ENCODE measurements around the gene LRP1B.
"Not testable (repeated sequence)": the region's sequence is repeated elsewhere in the genome, so short reads cannot be mapped to it uniquely, and the experiment has no call there.

The LRP1B gene

GRCh38 chr2:141871913-141872634 lies 258.7 kb downstream of the LRP1B start:
- no peak for DNase-seq

DNA sequence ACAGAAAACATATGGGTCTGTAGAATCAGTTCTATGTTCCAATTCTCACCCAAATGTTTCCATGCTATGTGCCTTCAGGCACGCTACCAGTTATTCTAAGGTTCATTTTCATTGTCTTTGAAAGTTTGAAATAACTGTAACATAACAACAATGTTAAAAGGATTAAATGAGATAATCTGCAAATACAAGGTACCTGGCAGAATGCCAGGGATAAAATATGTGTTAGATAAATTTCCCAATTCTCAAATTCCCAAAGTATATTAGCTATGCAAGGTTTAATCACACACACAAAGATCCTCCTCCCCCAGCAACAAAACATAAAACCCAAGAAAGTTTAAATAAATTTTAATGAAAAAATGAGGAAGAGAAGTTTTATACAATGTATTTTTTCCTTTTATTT lies 261.2 kb downstream of the LRP1B start:
- no peak for DNase-seq

DNA sequence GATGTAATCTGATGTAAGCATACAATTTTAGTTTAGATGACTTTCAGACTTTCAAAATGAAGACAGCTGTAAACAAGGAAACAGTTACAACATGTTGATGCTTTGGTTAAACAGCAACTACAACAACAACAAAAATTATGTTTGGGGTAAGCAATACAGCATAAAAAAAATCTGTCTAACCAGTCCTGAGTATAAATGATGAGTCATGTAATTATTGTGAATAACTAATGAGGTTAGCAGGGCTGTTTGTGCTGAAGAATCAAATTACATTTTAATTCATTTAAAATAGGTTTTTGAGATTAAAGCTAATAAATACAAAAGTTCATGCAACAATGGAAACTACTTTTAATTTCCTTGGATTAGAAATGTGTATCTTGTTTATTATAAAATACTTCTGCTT lies 266.9 kb downstream of the LRP1B start:
- no peak for DNase-seq

DNA sequence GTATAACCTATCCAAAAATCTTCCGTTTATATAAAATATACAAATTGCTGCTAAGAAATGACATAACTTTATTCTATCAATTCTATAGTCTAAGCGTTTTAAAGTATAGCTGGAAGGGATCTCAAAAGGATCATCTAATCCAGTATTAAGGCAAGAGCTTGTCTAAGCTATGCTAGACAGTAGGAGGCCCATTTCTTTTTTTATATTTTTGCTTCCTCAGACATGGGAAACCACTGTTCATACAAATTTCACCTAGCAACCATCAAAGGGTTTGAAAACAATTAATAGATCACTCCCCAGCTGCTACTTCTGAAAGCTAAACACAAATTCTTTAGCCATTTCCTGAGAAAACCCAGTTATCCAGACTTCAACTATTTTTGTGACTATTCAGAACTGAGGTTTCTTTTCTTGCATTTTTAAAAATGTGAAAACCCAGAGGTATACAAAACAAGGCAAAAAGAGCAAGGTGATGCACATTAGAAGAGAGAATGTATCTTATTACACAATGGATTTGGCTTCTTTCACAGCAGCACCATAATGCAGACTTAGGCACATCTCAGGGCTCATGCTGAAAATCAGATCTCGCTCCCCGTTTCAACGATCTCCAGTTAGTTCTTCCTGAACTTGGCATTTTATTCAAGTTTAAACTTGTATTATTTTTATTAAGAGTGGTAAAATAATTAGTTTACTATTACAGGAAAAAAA lies 274.4 kb downstream of the LRP1B start:
- DNase-seq: no peak

- no peak for DNase-seq
Observed at GRCh38 chr2:141848191-141848590, 282.6 kb downstream of the LRP1B start.

DNA sequence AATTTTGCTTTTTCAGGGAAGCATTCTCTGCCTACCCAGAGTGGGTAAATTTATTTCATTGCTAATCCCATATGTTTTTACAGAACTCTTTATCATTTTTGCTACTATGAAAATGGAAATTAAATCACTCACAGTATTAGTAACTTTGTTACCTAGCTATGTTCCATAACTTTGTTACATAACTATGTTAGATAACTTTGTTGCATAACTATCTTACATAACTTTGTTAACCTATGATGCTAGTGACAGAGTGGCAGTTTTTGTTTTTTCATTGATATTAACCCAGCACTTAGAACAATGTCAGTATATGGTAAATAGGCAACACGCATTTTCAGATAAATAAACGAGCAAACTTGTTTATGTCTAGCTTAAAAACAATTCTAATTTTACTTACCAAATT lies 286.6 kb downstream of the LRP1B start:
- no peak for DNase-seq

DNA sequence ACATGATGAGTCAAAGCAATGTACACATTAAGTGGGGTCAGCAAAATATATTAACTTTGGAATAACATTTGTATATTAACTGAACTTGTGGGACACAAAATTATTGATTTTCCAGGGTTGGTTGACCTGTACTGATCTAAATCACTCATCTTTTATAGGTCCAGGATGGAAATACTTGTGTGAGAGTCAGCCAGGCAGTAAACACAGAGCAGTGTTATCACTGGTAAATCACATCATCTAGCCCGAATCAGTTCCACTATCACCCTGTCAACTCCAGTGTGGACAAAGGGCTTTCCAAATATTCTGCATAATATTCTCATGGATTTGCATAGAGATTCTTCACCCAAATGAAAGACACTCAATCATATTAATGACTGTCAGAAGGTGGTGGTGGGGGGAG lies 295.7 kb downstream of the LRP1B start:
- no peak for DNase-seq

- no peak for DNase-seq
Observed at GRCh38 chr2:141828761-141829160, 302.1 kb downstream of the LRP1B start.

- DNase-seq: no peak
Observed at GRCh38 chr2:141824790-141825189, 306.0 kb downstream of the LRP1B start.

DNA sequence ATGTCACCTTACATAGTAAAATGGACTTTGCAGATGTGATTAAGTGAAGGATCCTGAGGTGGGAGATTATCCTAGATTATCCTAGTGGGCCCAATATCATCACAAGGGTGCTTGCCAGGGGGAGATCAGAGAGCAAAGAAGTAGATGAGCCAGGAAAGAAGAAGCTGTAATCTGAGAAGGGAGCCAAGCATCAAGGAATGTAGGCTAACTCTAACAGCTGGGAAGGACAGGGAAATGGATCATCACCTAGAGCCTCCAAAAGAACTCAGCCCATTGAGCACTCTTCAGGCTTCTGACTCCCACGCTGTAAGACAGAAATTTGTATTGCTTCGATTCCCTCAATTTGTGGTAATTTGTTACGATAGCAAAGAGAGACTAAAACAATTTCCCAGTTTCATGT lies 309.9 kb downstream of the LRP1B start:
- no peak for DNase-seq

DNA sequence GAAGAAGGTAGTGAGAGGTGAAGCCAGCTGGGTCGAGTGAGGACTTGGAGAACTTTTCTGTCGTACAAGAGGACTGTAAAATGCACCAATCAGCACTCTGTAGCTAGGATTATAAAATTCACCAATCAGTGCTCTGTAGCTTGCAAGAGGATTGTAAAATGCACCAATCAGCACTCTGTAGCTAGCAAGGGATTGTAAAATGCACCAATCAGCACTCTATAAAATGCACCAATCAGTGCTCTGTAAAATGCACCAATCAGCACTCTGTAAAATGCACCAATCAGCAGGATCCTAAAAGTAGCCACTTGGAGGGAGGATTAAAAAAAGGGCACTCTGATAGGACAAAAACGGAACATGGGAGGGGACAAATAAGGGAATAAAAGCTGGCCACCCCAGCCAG lies 315.5 kb downstream of the LRP1B start:
- not testable (repeated sequence) for DNase-seq

DNA sequence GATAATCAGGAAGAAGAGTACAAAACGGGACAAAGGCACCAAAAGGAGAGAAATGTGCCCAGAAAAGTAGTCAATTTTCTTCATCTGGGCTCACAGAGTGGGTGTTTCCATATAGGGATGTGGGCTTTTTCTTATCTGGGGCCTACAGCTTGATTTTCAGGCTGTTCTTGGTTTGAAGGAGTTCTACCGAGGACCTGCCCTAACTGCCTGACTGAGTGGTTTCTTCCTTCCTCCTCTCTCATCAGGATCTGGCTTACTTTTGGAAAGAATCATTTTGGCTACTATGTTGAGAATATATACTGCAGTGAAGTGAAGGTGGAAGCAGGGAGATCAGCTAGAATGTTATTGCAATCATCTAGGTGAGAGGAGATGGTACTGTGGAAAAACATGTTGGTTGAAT lies 316.7 kb downstream of the LRP1B start:
- no peak for DNase-seq

DNA sequence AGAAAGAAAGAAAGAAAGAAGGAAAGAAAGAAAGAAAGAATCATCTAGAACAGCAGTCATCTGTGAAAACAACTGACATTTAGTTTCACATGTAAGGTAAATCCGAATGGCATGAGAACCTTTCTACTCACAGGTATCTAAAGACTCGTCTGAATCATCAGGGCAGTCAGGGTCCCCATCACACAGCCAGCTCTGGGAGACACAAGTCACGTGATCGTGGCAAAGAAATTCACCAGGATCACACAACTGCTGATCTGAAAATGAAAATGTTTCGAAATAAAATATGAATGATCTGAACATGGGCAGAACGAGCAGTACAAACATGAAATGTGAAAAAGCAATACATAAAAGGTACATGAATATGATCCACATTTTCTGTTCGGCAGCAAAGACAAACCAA lies 320.7 kb downstream of the LRP1B start:
- no peak for DNase-seq

GRCh38 chr2:141806090-141806489 lies 324.7 kb downstream of the LRP1B start:
- DNase-seq: no peak

DNA sequence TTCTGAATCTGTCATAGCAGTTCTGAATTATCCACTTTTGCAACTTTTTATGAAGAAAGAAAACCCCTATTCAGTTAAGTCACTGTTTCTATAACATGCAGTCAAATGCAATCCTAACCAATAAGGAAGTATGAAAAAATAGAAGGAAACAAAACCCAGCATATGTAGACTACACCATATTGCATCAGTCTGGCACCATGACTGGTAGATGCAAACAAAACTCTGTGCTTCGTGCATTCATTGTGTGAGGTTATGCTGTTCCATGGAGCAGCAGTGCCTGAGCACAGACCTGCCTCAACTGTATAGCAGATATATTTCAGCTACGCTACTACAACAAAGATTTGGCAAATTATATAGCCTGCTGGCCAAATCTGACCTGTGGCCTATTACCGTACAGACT lies 325.5 kb downstream of the LRP1B start:
- no peak for DNase-seq

- no peak for DNase-seq
Observed at GRCh38 chr2:141796449-141796848, 334.4 kb downstream of the LRP1B start.

DNA sequence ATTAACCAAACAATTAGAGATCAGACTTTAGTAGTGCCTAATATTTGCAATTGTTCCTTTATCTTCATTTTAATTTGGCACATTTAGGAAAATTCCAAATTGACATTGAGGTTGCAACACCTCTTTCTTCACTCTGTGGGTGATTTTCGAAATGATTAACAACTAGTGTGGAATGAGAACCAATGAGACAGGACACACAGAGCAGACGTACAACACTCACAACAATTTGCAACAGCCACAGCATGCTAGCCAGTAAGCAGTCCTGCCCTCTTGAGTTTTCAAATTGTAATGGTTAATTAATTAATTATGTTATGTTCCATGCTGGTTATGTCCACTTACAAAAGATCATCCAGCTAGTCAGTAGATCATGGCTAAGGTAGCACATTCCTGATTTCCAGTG lies 339.3 kb downstream of the LRP1B start:
- no peak for DNase-seq

- DNase-seq: no peak
Observed at GRCh38 chr2:141782574-141782973, 348.2 kb downstream of the LRP1B start.

DNA sequence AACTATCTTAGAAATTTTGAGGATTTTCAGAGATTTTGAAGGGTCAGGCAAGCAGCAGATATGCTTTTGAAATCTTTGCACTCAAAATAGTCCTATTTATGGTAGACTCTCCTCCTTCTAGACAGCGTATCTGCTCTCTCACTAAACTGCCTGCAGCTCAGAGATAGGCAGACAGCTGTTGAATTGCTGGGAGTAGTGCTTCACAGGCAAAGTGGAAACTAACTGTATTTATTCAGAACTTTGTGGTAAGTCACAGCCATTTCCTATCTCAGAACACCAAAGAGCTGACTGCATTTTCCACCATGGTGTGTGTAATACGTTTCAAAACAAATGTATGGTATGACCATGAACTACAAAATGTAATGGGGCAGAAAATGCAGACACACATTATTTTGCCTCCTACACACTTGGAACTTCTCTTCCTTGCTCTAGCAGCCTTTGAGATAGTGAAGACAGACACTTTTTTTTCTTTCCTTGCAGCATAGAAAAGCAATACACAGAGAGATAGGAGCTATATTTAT lies 352.4 kb downstream of the LRP1B start:
- DNase-seq: no peak

DNA sequence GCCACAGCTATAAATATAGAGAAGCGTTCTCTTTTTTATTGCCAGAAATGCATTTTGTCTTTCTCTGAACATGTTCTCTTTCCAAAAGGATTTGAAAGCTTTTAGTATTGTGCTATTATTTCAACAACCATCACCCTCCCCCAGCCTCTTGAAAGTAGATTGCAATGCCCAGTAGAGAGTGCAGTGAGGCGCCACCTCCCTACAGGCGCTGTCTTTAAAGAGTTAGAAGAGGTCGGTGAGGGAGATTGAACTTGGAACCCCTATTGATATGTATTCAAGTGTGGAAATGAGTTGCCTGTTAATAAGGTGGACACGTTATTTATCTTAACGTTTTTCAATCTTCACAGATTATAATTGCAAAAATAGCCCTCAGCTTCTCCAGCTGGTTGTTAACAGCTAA lies 360.3 kb downstream of the LRP1B start:
- no peak for DNase-seq

- DNase-seq: no peak
Observed at GRCh38 chr2:141767691-141768090, 363.1 kb downstream of the LRP1B start.

- DNase-seq: no peak
Observed at GRCh38 chr2:141767051-141767450, 363.8 kb downstream of the LRP1B start.

DNA sequence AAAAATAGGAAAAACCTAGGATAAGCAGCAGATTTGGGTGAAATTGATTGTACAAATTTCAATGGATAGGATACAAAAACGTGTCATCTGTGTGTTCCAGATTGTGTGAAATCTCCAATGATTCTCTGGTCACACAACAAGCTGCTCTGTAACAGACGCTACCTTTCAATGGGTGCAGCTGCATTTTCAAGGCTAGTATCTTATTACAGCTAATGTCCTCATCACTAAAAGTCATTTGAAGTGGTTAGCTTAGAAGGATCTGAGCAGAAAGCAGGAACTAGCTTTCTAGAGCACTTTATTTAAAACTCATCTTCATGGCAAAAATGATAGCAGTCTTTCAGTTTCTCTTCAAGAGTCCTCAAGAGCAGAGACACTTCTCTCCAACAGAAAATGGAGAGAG lies 364.6 kb downstream of the LRP1B start:
- no peak for DNase-seq

DNA sequence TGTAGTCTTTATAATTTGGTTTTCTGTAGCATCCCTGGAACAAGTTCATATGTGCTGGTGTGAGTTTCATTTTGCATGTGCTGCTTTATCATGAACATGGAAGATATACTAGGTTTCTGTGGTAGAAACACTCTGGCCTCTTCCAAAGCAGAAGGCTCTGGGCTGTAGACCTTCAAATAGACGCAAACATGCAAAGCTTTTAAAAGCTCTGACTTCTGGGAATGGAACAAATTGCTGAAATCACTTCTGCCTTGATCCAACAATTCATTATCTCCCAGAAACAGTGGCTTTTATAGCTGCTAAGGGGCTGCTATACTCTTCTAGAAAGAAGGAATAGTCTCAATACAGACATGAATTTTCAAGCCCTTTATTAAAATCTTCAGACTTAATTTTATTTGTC lies 382.2 kb downstream of the LRP1B start:
- DNase-seq: no peak

DNA sequence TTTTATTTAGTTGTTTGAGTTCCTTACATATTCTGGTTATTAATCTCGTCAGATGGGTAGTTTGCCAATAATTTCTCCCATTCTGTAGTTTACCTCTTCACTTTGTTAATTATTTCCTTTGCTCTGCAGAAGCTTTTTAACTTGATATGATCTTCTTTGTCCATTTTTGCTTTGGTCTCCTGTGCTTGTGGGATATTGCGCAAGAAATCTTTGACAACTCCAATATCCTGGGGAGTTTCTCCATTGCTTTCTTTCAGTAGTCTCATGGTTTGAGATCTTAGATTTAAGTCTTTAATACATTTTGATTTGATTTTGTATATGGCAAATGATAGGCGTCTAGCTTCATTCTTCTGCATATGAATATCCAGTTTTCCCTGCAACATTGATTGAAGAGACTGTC lies 389.2 kb downstream of the LRP1B start:
- DNase-seq: no peak

All from Kasumi-1 (cell line).